ENCODE measurements around the gene ZNF483. TPM values are rescaled to one million over a fixed set of nuclear protein-coding genes. Genes with fewer than 3 reads are reported as not detected.
A peak's percentile ranks its signal among the peaks of the same experiment; 100 is the strongest.

The ZNF483 gene
- total and polyA plus RNA-seq, 4 donors: 0.03 to 2.5 (median 0.65) TPM

- no peaks in the 10 kb centered on the region for H3K36me3 ChIP-seq (ENCODE audit: control insufficient read depth in 4 of 4, insufficient read depth in 3 of 4, low read depth in 1 of 4, low read length in 3 of 4)
- H3K27ac ChIP-seq (ENCODE audit: low read depth in 1 of 2, low read length in 2 of 2): peak overlapping the region; percentile 49 to 69
- DNase-seq (ENCODE audit: low spot score): no peak
- TF ChIP-seq ATF3 (IDR thresholded peaks at IDR 0.05) (no peak), RXRA (IDR thresholded peaks at IDR 0.05) (peak in 1 of 2 donors; percentile 28), MAX (IDR thresholded peaks at IDR 0.05) (peak; percentile 53), YY1 (IDR thresholded peaks at IDR 0.05) (peak; percentile 55), JUND (IDR thresholded peaks at IDR 0.05) (no peak), RAD21 (IDR thresholded peaks at IDR 0.05) (peak in 1 of 2 donors; percentile 29), HNF4A (conservative IDR thresholded peaks at IDR 0.05) (peak; percentile 19 to 49), REST (IDR thresholded peaks at IDR 0.05) (peak; percentile 15), TAF1 (conservative IDR thresholded peaks at IDR 0.05) (no peak), ZBTB33 (IDR thresholded peaks at IDR 0.05) (no peak)
- no peak overlapping the region for H3K4me3 ChIP-seq (ENCODE audit: low read depth in 1 of 3, low read length in 3 of 3)
- peak overlapping the region in 1 of 2 donors; percentile 61 for H3K9ac ChIP-seq (ENCODE audit: low read depth in 1 of 2, low read length in 2 of 2)
- peaks cover 0 to 35% (median 29%) of the 10 kb centered on the region in 4 donors for H3K4me1 ChIP-seq (ENCODE audit: control insufficient read depth in 4 of 4, insufficient read depth in 4 of 4, low read length in 3 of 4)
- 29% methylated on average over 5 of the region's 5 CpGs for WGBS
- H3K9me3 ChIP-seq (ENCODE audit: control insufficient read depth in 4 of 4, low read length in 3 of 4): no peaks in the 10 kb centered on the region
- no peaks in the 10 kb centered on the region for H3K27me3 ChIP-seq (ENCODE audit: control insufficient read depth in 4 of 4, insufficient read depth in 4 of 4, low read length in 3 of 4)
These were observed 85.2 kb downstream of the ZNF483 start for GRCh38 chr9:111610149-111610548.

- Histone ChIP-seq H3K27me3 (ENCODE audit: control insufficient read depth in 4 of 4, insufficient read depth in 4 of 4, low read length in 3 of 4) (no peaks in the 10 kb centered on the region), H3K27ac (ENCODE audit: low read depth in 1 of 2, low read length in 2 of 2) (peak overlapping the region; percentile 49 to 69), H3K4me3 (ENCODE audit: low read depth in 1 of 3, low read length in 3 of 3) (no peak overlapping the region), H3K4me1 (ENCODE audit: control insufficient read depth in 4 of 4, insufficient read depth in 4 of 4, low read length in 3 of 4) (peaks cover 0 to 29% (median 26%) of the 10 kb centered on the region in 4 donors), H3K9ac (ENCODE audit: low read depth in 1 of 2, low read length in 2 of 2) (peak overlapping the region in 1 of 2 donors; percentile 14), H3K9me3 (ENCODE audit: control insufficient read depth in 4 of 4, low read length in 3 of 4) (no peaks in the 10 kb centered on the region), H3K36me3 (ENCODE audit: control insufficient read depth in 4 of 4, insufficient read depth in 3 of 4, low read depth in 1 of 4, low read length in 3 of 4) (no peaks in the 10 kb centered on the region)
- WGBS: 79% methylated on average over 7 of the region's 7 CpGs
- DNase-seq (ENCODE audit: low spot score): no peak
- no peak for TF ChIP-seq CTCF (IDR thresholded peaks at IDR 0.05; ENCODE audit: low read depth, low read length, missing input control)
- no peak for TF ChIP-seq JUND (IDR thresholded peaks at IDR 0.05)
- no peak for TF ChIP-seq YY1 (IDR thresholded peaks at IDR 0.05)
- TF ChIP-seq REST (IDR thresholded peaks at IDR 0.05): no peak
- no peak for TF ChIP-seq RXRA (IDR thresholded peaks at IDR 0.05)
- TF ChIP-seq GABPA (IDR thresholded peaks at IDR 0.05 in 1 of 2, conservative IDR thresholded peaks at IDR 0.05 in 1 of 2): no peak
- TF ChIP-seq FOXA2 (IDR thresholded peaks at IDR 0.05): no peak
- TF ChIP-seq HNF4G (IDR thresholded peaks at IDR 0.05): no peak
- TF ChIP-seq MAX (IDR thresholded peaks at IDR 0.05): no peak
- no peak for TF ChIP-seq ATF3 (IDR thresholded peaks at IDR 0.05)
- TF ChIP-seq EGR1 (IDR thresholded peaks at IDR 0.05; ENCODE audit: low read depth in 2 of 2): no peak
- no peak for TF ChIP-seq RAD21 (IDR thresholded peaks at IDR 0.05)
- no peak for TF ChIP-seq NR2F2 (IDR thresholded peaks at IDR 0.05)
- TF ChIP-seq TAF1 (conservative IDR thresholded peaks at IDR 0.05): no peak
- no peak for TF ChIP-seq HNF4A (conservative IDR thresholded peaks at IDR 0.05)
- TF ChIP-seq SP1 (IDR thresholded peaks at IDR 0.05): no peak
These were observed 85.9 kb downstream of the ZNF483 start for GRCh38 chr9:111610845-111611244.
